ENCODE measurements around the gene C3orf85. TPM values are rescaled to one million over a fixed set of nuclear protein-coding genes. Genes with fewer than 3 reads are reported as not detected.

The C3orf85 gene
- total and polyA plus RNA-seq, 4 experiments from 2014 or later, result not detected

DNA sequence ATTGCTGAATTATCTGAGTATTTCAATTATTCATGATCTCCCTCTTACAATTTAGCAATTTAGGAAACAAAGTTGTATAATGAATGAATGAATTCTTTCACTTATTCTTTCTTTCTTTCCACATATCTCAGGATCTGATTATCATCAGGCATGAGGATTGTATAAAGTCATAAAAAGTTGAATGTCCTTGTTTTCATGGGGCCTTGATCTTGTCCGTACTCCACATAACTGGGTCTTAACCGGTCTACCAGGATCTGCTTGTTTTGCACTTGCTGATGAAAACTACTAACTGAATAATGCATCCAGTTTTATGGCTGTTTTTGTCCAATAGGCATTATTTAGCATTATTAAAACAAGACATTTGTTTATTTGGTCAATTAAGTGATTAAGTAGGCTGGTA lies 12.6 kb downstream of the C3orf85 start:
- Mint-ChIP-seq H3K9me3 (peaks cover 0 to 6% (median 2%) of the 10 kb centered on the region in 8 donors), H3K27me3 (peaks cover 0 to 3% of the 10 kb centered on the region in 2 donors), H3K36me3 (no peaks in the 10 kb centered on the region), H3K4me3 (no peak overlapping the region), H3K4me1 (no peaks in the 10 kb centered on the region), H3K27ac (no peak overlapping the region)
- H3K36me3 ChIP-seq (ENCODE audit: insufficient read depth, low read length), result no peaks in the 10 kb centered on the region
- H3K27ac ChIP-seq (ENCODE audit: low read depth, low read length), result no peak overlapping the region
- ChIA-PET CTCF (ENCODE audit: partially characterized antibody) (no interaction called here), POLR2A (ENCODE audit: partially characterized antibody) (no interaction called here)
- no peak overlapping the region for H3K4me3 ChIP-seq (ENCODE audit: low read length in 2 of 2)
- no peak for DNase-seq
- intact Hi-C loops (cut with micrococcal nuclease), result no loop called here
- no peaks in the 10 kb centered on the region for H3K27me3 ChIP-seq (ENCODE audit: insufficient read depth, low read length)
- H3K9me3 ChIP-seq (ENCODE audit: control insufficient read depth in 1 of 2, low read length in 2 of 2), result no peaks in the 10 kb centered on the region
- H3K4me1 ChIP-seq (ENCODE audit: insufficient read depth, low read length), result no peaks in the 10 kb centered on the region

DNA sequence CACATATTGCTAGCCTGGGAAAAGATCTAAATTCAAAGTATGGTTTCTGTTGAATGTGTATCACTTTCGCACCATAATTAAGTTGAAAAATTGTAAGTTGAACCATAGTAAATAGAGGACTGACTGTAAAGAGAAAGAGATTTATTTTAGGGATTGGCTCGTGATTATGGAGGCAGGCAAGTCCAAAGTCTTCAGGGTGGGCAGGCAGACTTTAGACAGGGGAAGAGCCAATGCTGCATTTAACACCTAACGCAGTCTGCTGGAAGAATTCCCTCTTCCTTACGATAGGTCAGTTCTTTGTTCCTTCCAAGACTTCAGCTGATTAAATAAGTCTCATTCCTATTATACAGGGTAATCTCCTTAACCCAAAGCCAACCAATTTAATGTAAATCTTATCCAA lies 15.8 kb downstream of the C3orf85 start:
- POLR2A ChIA-PET (ENCODE audit: partially characterized antibody), result no interaction called here

DNA sequence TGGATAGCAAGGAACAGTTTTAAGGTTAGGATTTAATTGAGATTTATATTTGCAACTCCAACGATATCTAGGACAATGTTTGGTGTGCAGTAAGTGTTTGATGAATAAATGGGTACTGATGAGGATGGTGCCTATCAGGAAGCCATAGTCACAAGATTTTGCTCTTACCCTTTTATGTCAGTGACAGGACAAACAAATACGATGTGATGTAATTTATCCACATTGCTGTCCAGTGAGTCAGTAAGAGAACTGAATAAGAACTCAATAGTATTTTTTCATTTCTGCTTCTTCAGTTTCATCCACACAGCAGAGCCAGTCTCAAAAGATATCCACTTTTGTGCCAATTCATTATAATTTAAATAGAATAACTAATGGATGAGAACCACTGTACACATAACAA lies 18.5 kb downstream of the C3orf85 start:
- CTCF ChIA-PET (ENCODE audit: partially characterized antibody), result interaction anchor here (0.8 kb wide), 1 partner anchor 9 kb away, joined by 3 read pairs; no protein-coding TSS in a partner anchor
- POLR2A ChIA-PET (ENCODE audit: partially characterized antibody), result no interaction called here
- Mint-ChIP-seq H3K27me3 (peaks cover 0 to 2% of the 10 kb centered on the region in 2 donors), H3K36me3 (no peaks in the 10 kb centered on the region), H3K4me1 (no peaks in the 10 kb centered on the region), H3K27ac (no peak overlapping the region), H3K9me3 (peaks cover 0 to 6% (median under 1%) of the 10 kb centered on the region in 8 donors), H3K4me3 (no peak overlapping the region)
- DNase-seq, result no peak
- Histone ChIP-seq H3K9me3 (ENCODE audit: control insufficient read depth in 1 of 2, low read length in 2 of 2) (no peaks in the 10 kb centered on the region), H3K36me3 (ENCODE audit: insufficient read depth, low read length) (no peaks in the 10 kb centered on the region), H3K4me1 (ENCODE audit: insufficient read depth, low read length) (no peaks in the 10 kb centered on the region), H3K4me3 (ENCODE audit: low read length in 2 of 2) (no peak overlapping the region), H3K27ac (ENCODE audit: low read depth, low read length) (no peak overlapping the region), H3K27me3 (ENCODE audit: insufficient read depth, low read length) (no peaks in the 10 kb centered on the region)
- intact Hi-C loops (cut with micrococcal nuclease), result no loop called here

More for the DNA sequence above, 15.8 kb downstream of the C3orf85 start:
- Mint-ChIP-seq H3K27me3 (peaks cover 2% of the 10 kb centered on the region in 2 donors), H3K4me3 (no peak overlapping the region), H3K27ac (no peak overlapping the region), H3K4me1 (no peaks in the 10 kb centered on the region), H3K36me3 (no peaks in the 10 kb centered on the region), H3K9me3 (peaks cover 0 to 5% (median 0%) of the 10 kb centered on the region in 8 donors)
- intact Hi-C loops (cut with micrococcal nuclease), result no loop called here
- Histone ChIP-seq H3K36me3 (ENCODE audit: insufficient read depth, low read length) (no peaks in the 10 kb centered on the region), H3K9me3 (ENCODE audit: control insufficient read depth in 1 of 2, low read length in 2 of 2) (no peaks in the 10 kb centered on the region), H3K27me3 (ENCODE audit: insufficient read depth, low read length) (no peaks in the 10 kb centered on the region), H3K4me1 (ENCODE audit: insufficient read depth, low read length) (no peaks in the 10 kb centered on the region), H3K27ac (ENCODE audit: low read depth, low read length) (no peak overlapping the region), H3K4me3 (ENCODE audit: low read length in 2 of 2) (no peak overlapping the region)
- no peak for DNase-seq
- CTCF ChIA-PET (ENCODE audit: partially characterized antibody), result no interaction called here

DNA sequence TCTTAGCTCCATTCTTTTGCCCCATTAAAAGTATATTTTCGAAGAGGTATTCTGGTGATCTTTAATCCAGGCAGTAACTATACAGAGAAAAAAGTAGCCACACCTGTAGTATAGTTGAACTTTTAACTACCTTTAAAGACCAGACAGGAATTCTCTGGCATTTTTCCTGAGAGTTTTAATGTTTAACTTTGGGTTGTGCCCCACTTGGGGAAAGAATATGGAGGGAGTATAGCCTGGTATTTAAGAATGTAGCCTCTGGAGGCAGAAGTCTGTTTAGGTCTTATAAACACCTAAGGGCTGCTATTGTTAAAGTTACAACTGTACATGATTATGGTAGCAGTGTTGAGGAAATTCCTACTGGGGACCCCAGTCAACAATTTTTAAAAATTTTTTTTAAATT lies 19.3 kb downstream of the C3orf85 start:
- no peaks in the 10 kb centered on the region for H3K4me1 Mint-ChIP-seq
- H3K4me3 Mint-ChIP-seq, result no peak overlapping the region
- peaks cover 0 to 2% of the 10 kb centered on the region in 2 donors for H3K27me3 Mint-ChIP-seq
- peaks cover 0 to 6% (median under 1%) of the 10 kb centered on the region in 8 donors for H3K9me3 Mint-ChIP-seq
- no peaks in the 10 kb centered on the region for H3K4me1 ChIP-seq (ENCODE audit: insufficient read depth, low read length)
- no peaks in the 10 kb centered on the region for H3K9me3 ChIP-seq (ENCODE audit: control insufficient read depth in 1 of 2, low read length in 2 of 2)
- H3K27me3 ChIP-seq (ENCODE audit: insufficient read depth, low read length), result no peaks in the 10 kb centered on the region
- no peak overlapping the region for H3K4me3 ChIP-seq (ENCODE audit: low read length in 2 of 2)
- no peaks in the 10 kb centered on the region for H3K36me3 ChIP-seq (ENCODE audit: insufficient read depth, low read length)
- H3K27ac ChIP-seq (ENCODE audit: low read depth, low read length), result no peak overlapping the region
- intact Hi-C loops (cut with micrococcal nuclease), result no loop called here
- no peaks in the 10 kb centered on the region for H3K36me3 Mint-ChIP-seq
- ChIA-PET CTCF (ENCODE audit: partially characterized antibody) (interaction anchor here (0.8 kb wide), 1 partner anchor 9 kb away, joined by 3 read pairs; no protein-coding TSS in a partner anchor), POLR2A (ENCODE audit: partially characterized antibody) (no interaction called here)
- H3K27ac Mint-ChIP-seq, result no peak overlapping the region
- no peak for DNase-seq

DNA sequence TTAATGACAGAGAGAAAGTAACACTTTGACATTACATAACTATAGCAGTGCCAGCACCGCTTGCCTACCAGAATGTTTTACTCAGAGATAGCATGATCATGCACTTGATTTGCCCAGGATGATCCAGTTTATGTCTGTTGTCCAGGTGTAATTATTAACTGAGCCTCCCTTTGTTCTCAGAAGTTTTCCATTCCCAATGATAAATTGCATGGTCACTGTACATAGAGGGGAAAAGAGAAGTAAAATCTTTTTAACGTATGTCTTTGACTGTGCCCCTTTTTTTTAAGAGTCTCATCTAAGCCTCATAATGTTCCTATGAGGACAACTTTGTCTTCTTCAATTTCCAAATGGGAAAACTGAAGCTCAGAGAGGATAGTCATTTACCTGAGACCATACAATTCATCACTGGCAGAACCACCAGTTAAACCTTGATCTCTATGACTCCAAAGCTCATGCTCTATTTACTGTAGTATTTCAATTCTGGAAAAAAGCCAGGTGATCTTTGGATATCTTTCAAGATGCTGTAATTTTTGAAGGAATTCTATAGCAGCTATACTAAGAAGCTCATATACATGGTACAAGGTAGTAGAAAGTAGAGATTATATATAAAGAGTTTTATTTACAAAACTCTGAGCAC lies 25.1 kb downstream of the C3orf85 start:
- H3K9me3 Mint-ChIP-seq, result peaks cover 0 to 6% (median 2%) of the 10 kb centered on the region in 8 donors

DNA sequence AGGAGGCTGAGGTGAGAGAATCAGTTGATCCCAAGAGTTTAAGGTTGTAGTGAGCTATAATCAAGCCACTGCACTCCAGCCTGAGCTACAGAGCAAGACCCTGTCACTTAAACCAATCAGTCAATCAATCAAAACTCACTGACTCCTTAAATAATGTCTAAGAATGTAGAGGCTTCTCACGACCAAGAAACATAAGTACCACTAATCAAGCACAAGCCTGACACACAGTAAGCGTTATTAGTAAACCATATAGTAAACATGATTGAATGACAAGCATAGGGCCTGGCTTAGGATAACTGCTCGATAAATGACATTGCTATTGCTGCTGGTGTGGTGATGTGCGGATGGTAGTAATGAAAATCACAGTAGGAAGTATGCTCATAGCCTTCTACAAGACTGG lies 29.4 kb downstream of the C3orf85 start:
- POLR2A ChIA-PET (ENCODE audit: partially characterized antibody), result no interaction called here
- Mint-ChIP-seq H3K27me3 (peaks cover 2 to 4% of the 10 kb centered on the region in 2 donors), H3K4me1 (no peaks in the 10 kb centered on the region)

More for the DNA sequence above, 25.1 kb downstream of the C3orf85 start:
- Histone ChIP-seq H3K27me3 (ENCODE audit: insufficient read depth, low read length) (no peaks in the 10 kb centered on the region), H3K9me3 (ENCODE audit: control insufficient read depth in 1 of 2, low read length in 2 of 2) (no peaks in the 10 kb centered on the region), H3K27ac (ENCODE audit: low read depth, low read length) (no peak overlapping the region), H3K4me3 (ENCODE audit: low read length in 2 of 2) (no peak overlapping the region), H3K4me1 (ENCODE audit: insufficient read depth, low read length) (no peaks in the 10 kb centered on the region), H3K36me3 (ENCODE audit: insufficient read depth, low read length) (no peaks in the 10 kb centered on the region)
- Mint-ChIP-seq H3K27me3 (peaks cover 2 to 6% of the 10 kb centered on the region in 2 donors), H3K4me1 (no peaks in the 10 kb centered on the region), H3K36me3 (no peaks in the 10 kb centered on the region), H3K4me3 (no peak overlapping the region), H3K27ac (no peak overlapping the region)
- no peak for DNase-seq
- POLR2A ChIA-PET (ENCODE audit: partially characterized antibody), result no interaction called here
- CTCF ChIA-PET (ENCODE audit: partially characterized antibody), result no interaction called here
- intact Hi-C loops (cut with micrococcal nuclease), result no loop called here

DNA sequence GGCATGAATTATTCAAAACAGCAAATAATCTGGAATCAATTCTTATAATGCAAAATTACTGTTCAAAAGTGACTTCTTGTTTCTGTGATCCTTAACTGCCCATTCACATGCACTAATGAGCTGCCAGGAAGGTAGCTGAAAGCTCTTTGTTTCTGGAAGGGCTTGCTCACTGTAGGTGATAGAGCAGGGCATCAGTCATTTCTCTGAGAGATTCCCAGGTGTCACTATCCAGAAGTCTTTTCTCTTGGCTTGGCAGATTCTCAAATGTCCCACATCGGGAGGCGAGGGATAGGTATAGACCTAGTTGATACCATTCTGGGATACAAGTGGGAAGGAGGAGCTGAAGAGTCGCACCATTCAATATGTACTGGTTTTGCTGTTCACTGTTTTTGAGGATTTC lies 35.0 kb downstream of the C3orf85 start:
- Mint-ChIP-seq H3K27ac (no peak overlapping the region), H3K27me3 (peaks cover 5% of the 10 kb centered on the region in 2 donors), H3K36me3 (no peaks in the 10 kb centered on the region), H3K4me1 (no peaks in the 10 kb centered on the region), H3K9me3 (peaks cover 0 to 6% (median 0%) of the 10 kb centered on the region in 8 donors), H3K4me3 (no peak overlapping the region)
- intact Hi-C loops (cut with micrococcal nuclease), result no loop called here
- ChIA-PET POLR2A (ENCODE audit: partially characterized antibody) (no interaction called here), CTCF (ENCODE audit: partially characterized antibody) (no interaction called here)
- no peak overlapping the region for H3K4me3 ChIP-seq (ENCODE audit: low read length in 2 of 2)
- H3K27ac ChIP-seq (ENCODE audit: low read depth, low read length), result no peak overlapping the region
- no peaks in the 10 kb centered on the region for H3K27me3 ChIP-seq (ENCODE audit: insufficient read depth, low read length)
- no peak for DNase-seq
- no peaks in the 10 kb centered on the region for H3K4me1 ChIP-seq (ENCODE audit: insufficient read depth, low read length)
- no peaks in the 10 kb centered on the region for H3K9me3 ChIP-seq (ENCODE audit: control insufficient read depth in 1 of 2, low read length in 2 of 2)
- no peaks in the 10 kb centered on the region for H3K36me3 ChIP-seq (ENCODE audit: insufficient read depth, low read length)

More for the DNA sequence above, 29.4 kb downstream of the C3orf85 start:
- H3K4me1 ChIP-seq (ENCODE audit: insufficient read depth, low read length), result no peaks in the 10 kb centered on the region
- no peak overlapping the region for H3K27ac ChIP-seq (ENCODE audit: low read depth, low read length)
- no peaks in the 10 kb centered on the region for H3K36me3 ChIP-seq (ENCODE audit: insufficient read depth, low read length)
- H3K4me3 ChIP-seq (ENCODE audit: low read length in 2 of 2), result no peak overlapping the region
- intact Hi-C loops (cut with micrococcal nuclease), result no loop called here
- CTCF ChIA-PET (ENCODE audit: partially characterized antibody), result no interaction called here
- no peaks in the 10 kb centered on the region for H3K9me3 ChIP-seq (ENCODE audit: control insufficient read depth in 1 of 2, low read length in 2 of 2)
- no peak overlapping the region for H3K27ac Mint-ChIP-seq
- H3K9me3 Mint-ChIP-seq, result peaks cover 0 to 4% (median 0%) of the 10 kb centered on the region in 8 donors
- DNase-seq, result no peak
- H3K4me3 Mint-ChIP-seq, result no peak overlapping the region
- H3K36me3 Mint-ChIP-seq, result no peaks in the 10 kb centered on the region
- H3K27me3 ChIP-seq (ENCODE audit: insufficient read depth, low read length), result no peaks in the 10 kb centered on the region

Data from CD4-positive, alpha-beta memory T cell (primary cell).